IMR-90 (cell line): ENCODE data around the gene RHOBTB3. TPM values are rescaled to one million over a fixed set of nuclear protein-coding genes. Genes with fewer than 3 reads are reported as not detected.
A peak's percentile ranks its signal among the peaks of the same experiment; 100 is the strongest.

Experiments used
- ATAC-seq: fragments of 200-7000 bp; cut with Tn5 transposase; 2 replicates; pipeline ENCODE4 v1.9.1; 2020; ENCODE audit warnings: low read depth, mild to moderate bottlenecking, moderate library complexity
- BruUV-seq: library from RNA; stranded (reverse); fragments of 400-500 nt; replicated peaks from 2 replicates; lab custom pipeline; 2021; lab: Mats Ljungman, UMichigan
- CTCF ChIA-PET: fragments of 300-600 bp; formaldehyde crosslinking; extraction: SDS; loops from one replicate; lab custom pipeline; 2021; ENCODE audit warnings: antibody characterized with exemption; lab: Yijun Ruan, JAX
- POLR2A ChIA-PET: fragments of 300-600 bp; sonication (Branson Sonifier 250); formaldehyde crosslinking; loops from one replicate; lab custom pipeline; 2022; ENCODE audit warnings: antibody characterized with exemption; ENCODE audit not compliant: unreplicated experiment; lab: Charles Lee
- DNase-seq: peaks from one replicate; pipeline ENCODE4 v3.0.0; 2013
- H2AFZ ChIP-seq: replicated peaks from 2 replicates; pipeline ENCODE3; 2013; ENCODE audit warnings: low read length, mild to moderate bottlenecking; ENCODE audit not compliant: poor library complexity
- H2AK5ac ChIP-seq: 2 replicates; pipeline ENCODE4 v1.6.1; 2013; ENCODE audit warnings: low read depth, low read length, inconsistent platforms
- H2AK9ac ChIP-seq: replicated peaks from 2 replicates; pipeline ENCODE3; 2013; ENCODE audit warnings: mild to moderate bottlenecking, low read depth, low read length, moderate library complexity; ENCODE audit not compliant: poor library complexity
- H2BK120ac ChIP-seq: 2 replicates; pipeline ENCODE4 v1.6.1; 2013; ENCODE audit warnings: low read depth, low read length, inconsistent platforms
- H2BK15ac ChIP-seq: 3 replicates; pipeline ENCODE4 v1.6.1; 2013; ENCODE audit warnings: low read depth, low read length, inconsistent platforms
- H2BK20ac ChIP-seq: 2 replicates; pipeline ENCODE4 v1.6.1; 2013; ENCODE audit warnings: low read depth, mild to moderate bottlenecking, inconsistent platforms, low read length, moderate library complexity
- H2BK5ac ChIP-seq: 2 replicates; pipeline ENCODE4 v1.6.1; 2013; ENCODE audit warnings: mild to moderate bottlenecking, low read depth, low read length, inconsistent platforms; ENCODE audit not compliant: poor library complexity, severe bottlenecking
- H3K14ac ChIP-seq: replicated peaks from 2 replicates; pipeline ENCODE4 v1.6.1; 2013; ENCODE audit warnings: low read depth, low read length, inconsistent platforms
- H3K18ac ChIP-seq: 2 replicates; pipeline ENCODE4 v1.6.1; 2013; ENCODE audit warnings: low read depth, low read length, control low read depth
- H3K23ac ChIP-seq: 2 replicates; pipeline ENCODE4 v1.6.1; 2013; ENCODE audit warnings: low read depth, low read length, inconsistent platforms
- H3K27ac ChIP-seq: 2 replicates; pipeline ENCODE4 v1.5.1; 2013; ENCODE audit warnings: mild to moderate bottlenecking, control low read depth, low read length; ENCODE audit not compliant: insufficient read depth
- H3K27me3 ChIP-seq: 2 replicates; pipeline ENCODE4 v1.6.1; 2013; ENCODE audit warnings: low read length; ENCODE audit not compliant: control insufficient read depth, insufficient read depth
- H3K36me3 ChIP-seq: 2 replicates; pipeline ENCODE4 v1.6.1; 2013; ENCODE audit warnings: low read length, mixed read lengths; ENCODE audit not compliant: control insufficient read depth, insufficient read depth
- H3K4ac ChIP-seq: 2 replicates; pipeline ENCODE4 v1.6.1; 2013; ENCODE audit warnings: low read depth, low read length, inconsistent platforms
- H3K4me1 ChIP-seq: 2 replicates; pipeline ENCODE4 v1.6.1; 2013; ENCODE audit warnings: low read length, mixed read lengths; ENCODE audit not compliant: control insufficient read depth, insufficient read depth
- H3K4me2 ChIP-seq: 2 replicates; pipeline ENCODE4 v1.6.1; 2013; ENCODE audit warnings: low read depth, mild to moderate bottlenecking, control low read depth, low read length, moderate library complexity
- H3K4me3 ChIP-seq: 2 replicates; pipeline ENCODE4 v1.5.1; 2013; ENCODE audit warnings: low read depth, mild to moderate bottlenecking, control low read depth, low read length, moderate library complexity; ENCODE audit not compliant: insufficient read depth
- H3K56ac ChIP-seq: 2 replicates; pipeline ENCODE4 v1.6.1; 2013; ENCODE audit warnings: low read length, inconsistent platforms; ENCODE audit not compliant: insufficient read depth; ENCODE audit errors: extremely low read depth
- H3K79me1 ChIP-seq, 2 experiments: 2 replicates each; pipeline ENCODE4 v1.6.1; 2013; ENCODE audit warnings: low read length in 2 of 2, inconsistent platforms in 1 of 2, low read depth in 1 of 2
- H3K9ac ChIP-seq: 2 replicates; pipeline ENCODE4 v1.6.1; 2013; ENCODE audit warnings: low read depth, low read length, control low read depth
- H3K9me1 ChIP-seq: 2 replicates; pipeline ENCODE4 v1.6.1; 2013; ENCODE audit warnings: low read length, inconsistent platforms; ENCODE audit not compliant: insufficient read depth
- H3K9me3 ChIP-seq: 2 replicates; pipeline ENCODE4 v1.6.1; 2013; ENCODE audit warnings: low read length; ENCODE audit not compliant: control insufficient read depth, insufficient read depth
- H4K20me1 ChIP-seq: 2 replicates; pipeline ENCODE4 v1.6.1; 2013; ENCODE audit warnings: low read length, inconsistent platforms; ENCODE audit not compliant: insufficient read depth
- H4K5ac ChIP-seq: 2 replicates; pipeline ENCODE4 v1.6.1; 2013; ENCODE audit warnings: mild to moderate bottlenecking, low read depth, low read length, control low read depth
- H4K8ac ChIP-seq, 2 experiments: 2 replicates each; pipeline ENCODE4 v1.6.1; 2013; ENCODE audit warnings: low read depth in 2 of 2, low read length in 2 of 2, control low read depth in 1 of 2, inconsistent platforms in 1 of 2
- H4K91ac ChIP-seq: 2 replicates; pipeline ENCODE4 v1.6.1; 2013; ENCODE audit warnings: low read depth, low read length, inconsistent platforms; ENCODE audit not compliant: insufficient read depth
- BHLHE40 ChIP-seq: fragments of 150-350 bp; IDR thresholded peaks from 2 replicates; pipeline ENCODE4 v1.6.1; 2016; ENCODE audit warnings: mild to moderate bottlenecking, low read depth, low read length
- FOS ChIP-seq: fragments of 150-350 bp; IDR thresholded peaks from 2 replicates; pipeline ENCODE4 v1.6.1; 2016; ENCODE audit warnings: low read depth, low read length
- MAFK ChIP-seq: IDR thresholded peaks from 2 replicates; pipeline ENCODE4 v1.6.1; 2012; ENCODE audit warnings: low read depth, low read length, improper control_type of control experiment
- RAD21 ChIP-seq: IDR thresholded peaks from 2 replicates; pipeline ENCODE4 v1.6.1; 2012; ENCODE audit warnings: low read length, improper control_type of control experiment
- RCOR1 ChIP-seq: IDR thresholded peaks from 2 replicates; pipeline ENCODE4 v1.6.1; 2012; ENCODE audit warnings: mild to moderate bottlenecking, low read length, improper control_type of control experiment; ENCODE audit not compliant: insufficient replicate concordance
- USF2 ChIP-seq: fragments of 150-350 bp; IDR thresholded peaks from 2 replicates; pipeline ENCODE4 v1.6.1; 2017; ENCODE audit warnings: mild to moderate bottlenecking, antibody characterized with exemption, low read length, low read depth
- WGBS, 2 experiments: methylation state at CpG; one replicate each; pipeline versions ENCODE4 v1.1.5 to v1.1.7; 2013; ENCODE audit warnings: missing lambda C conversion rate in 2 of 2; ENCODE audit not compliant: insufficient read length in 1 of 2; ENCODE audit errors: extremely low coverage in 2 of 2; 5-methylcytosine and 5-hydroxymethylcytosine counted together
- dilution Hi-C: fragments of 300-500 bp; cut with HindIII; formaldehyde crosslinking; loops from one replicate; pipeline ENCODE4 v1.14.3; 2018; ENCODE audit warnings: low sequenced_read_pairs; ENCODE audit not compliant: unreplicated experiment
- in situ Hi-C: fragments of 300-500 bp; cut with MboI; formaldehyde crosslinking; loops from 3 replicates; pipeline ENCODE4 v1.14.3; 2019; ENCODE audit warnings: low sequenced_read_pairs, inconsistent platforms, mixed read lengths
- intact Hi-C: fragments of 100-400 bp; cut with micrococcal nuclease; formaldehyde crosslinking; loops from 2 replicates; pipeline ENCODE4 v1.10.0; 2022
- polyA plus RNA-seq, 3 experiments: library from polyadenylated mRNA; depleted of rRNA; stranded (reverse); fragments of >200 nt; gene quantifications; 2 replicates each; pipeline ENCODE4 v1.2.3, GENCODE V29; 2012; ENCODE audit warnings: low replicate concordance in 1 of 3
- total RNA-seq: library from RNA; depleted of rRNA; stranded (reverse); fragments of >200 nt; gene quantifications from 2 replicates; pipeline ENCODE4 v1.2.3, GENCODE V29; 2012

Gene RHOBTB3
- total and polyA plus RNA-seq, 2 of the 4 experiments (the other 2 are of a cell fraction): 117 to 447 TPM

GRCh38 chr5:95759005-95759404 is 27.9 kb downstream of the RHOBTB3 start:
- in situ Hi-C loops (no loop called here), intact Hi-C loops (no loop called here), dilution Hi-C loops (no loop called here)
- ATAC-seq (no peak), DNase-seq (no peak)
- Histone ChIP-seq H3K9me3 (no peaks in the 10 kb centered on the region), H3K4me1 (peaks cover 31% of the 10 kb centered on the region), H4K91ac (peak overlapping the region; percentile 81), H3K9ac (peak overlapping the region; percentile 22; the same call in 1 of the 2 replicates), H3K23ac (peak overlapping the region; percentile 80), H3K4me2 (peak overlapping the region; percentile 21; the same call in 1 of the 2 replicates), H3K4me3 (no peak overlapping the region), H3K27me3 (no peaks in the 10 kb centered on the region), H4K5ac (peak overlapping the region; percentile 66), H2BK5ac (peak overlapping the region; percentile 95), H3K27ac (peak overlapping the region; percentile 97), H3K14ac (peak overlapping the region; percentile 85), H4K8ac (peak overlapping the region; percentile 78 to 84; a peak in 3 of 4 replicates), H2BK120ac (peak overlapping the region; percentile 81), H4K20me1 (no peaks in the 10 kb centered on the region), H3K4ac (peak overlapping the region; percentile 83), H3K79me1 (peaks cover 10 to 46% of the 10 kb centered on the region in 2 experiments), H2BK20ac (peak overlapping the region; percentile 89), H2AFZ (no peak overlapping the region), H3K36me3 (peaks cover 27% of the 10 kb centered on the region), H2BK15ac (peak overlapping the region; percentile 49; the same call in 2 of the 3 replicates), H2AK9ac (peak overlapping the region; percentile 68), H3K56ac (0 out of 2 replicates have a peak overlapping the region, but pooled peaks have one; percentile 20), H2AK5ac (peak overlapping the region; percentile 90), H3K18ac (peak overlapping the region; percentile 82), H3K9me1 (peaks cover 15% of the 10 kb centered on the region)
- CTCF ChIA-PET: no interaction called here
- TF ChIP-seq RAD21 (no peak), MAFK (no peak), BHLHE40 (no peak), USF2 (no peak), FOS (no peak), RCOR1 (no peak)
- POLR2A ChIA-PET: interaction anchor here (0.6 kb wide), 2 partner anchors 125 to 516 kb away, joined by 3 read pairs; no protein-coding TSS in a partner anchor
- BruUV-seq: no TSS peak
- WGBS, 2 experiments: 100% methylated on average over 3 of the region's 10 CpGs; no CpG with 5 or more reads in 1 of the 2 experiments
